Endothelial cell of umbilical vein (primary cell): Measurements from ENCODE around the gene DGAT2. TPM values are rescaled to one million over a fixed set of nuclear protein-coding genes. Genes with fewer than 3 reads are reported as not detected.

Experiments
- BruUV-seq: library from RNA; stranded (reverse); fragments of 400-500 nt; replicated peaks from 2 replicates; lab custom pipeline; 2021; lab: Mats Ljungman, UMichigan
- CTCF ChIA-PET: fragments of 300-600, 350-600 bp; sonication (Branson Sonifier 250); formaldehyde crosslinking; loops from one replicate; lab custom pipeline; 2021; ENCODE audit warnings: antibody characterized with exemption, inconsistent platforms; lab: Charles Lee
- POLR2A ChIA-PET: fragments of 300-600, 350-600 bp; sonication (Branson Sonifier 250); formaldehyde crosslinking; loops from one replicate; lab custom pipeline; 2021; ENCODE audit warnings: antibody characterized with exemption, inconsistent platforms; lab: Charles Lee
- DNase-seq: peaks from one replicate; pipeline ENCODE4 v3.0.0-alpha.2; 2011; ENCODE audit warnings: low read depth, low spot score
- FAIRE-seq: peaks from 2 replicates; lab custom pipeline; 2011; peaks lifted over from hg19 to GRCh38; lab: Jason Lieb, UNC
- H2AFZ ChIP-seq: 2 replicates; pipeline ENCODE4 v1.6.0; 2012; ENCODE audit warnings: low read depth, low read length, control low read depth, inconsistent platforms
- H3K27ac ChIP-seq: 2 replicates; pipeline ENCODE4 v1.5.1; 2011; ENCODE audit warnings: low read depth, mild to moderate bottlenecking, control low read depth, low read length, moderate library complexity; ENCODE audit not compliant: insufficient read depth
- H3K27me3 ChIP-seq, 2 experiments: 2 replicates each; pipeline versions ENCODE4 v1.6.0 to v1.6.1; 2011; ENCODE audit warnings: low read length in 2 of 2, mixed read lengths in 1 of 2; ENCODE audit not compliant: control insufficient read depth in 2 of 2, insufficient read depth in 2 of 2
- H3K36me3 ChIP-seq, 2 experiments: 2 replicates in 1 of 2; 3 replicates in 1 of 2; pipeline ENCODE4 v1.5.1; 2011; ENCODE audit warnings: low read length in 2 of 2, mild to moderate bottlenecking in 1 of 2, moderate library complexity in 1 of 2; ENCODE audit not compliant: control insufficient read depth in 2 of 2, insufficient read depth in 2 of 2; ENCODE audit errors: extremely low read depth in 1 of 2
- H3K4me1 ChIP-seq: 3 replicates; pipeline ENCODE4 v1.5.1; 2011; ENCODE audit warnings: mild to moderate bottlenecking, low read length; ENCODE audit not compliant: control insufficient read depth, insufficient read depth; ENCODE audit errors: extremely low read depth
- H3K4me2 ChIP-seq: 2 replicates; pipeline ENCODE4 v1.6.1; 2011; ENCODE audit warnings: low read length, control low read depth, mixed read lengths; ENCODE audit not compliant: insufficient read depth
- H3K4me3 ChIP-seq, 3 experiments: fragments of 200-600 bp in 1 of 3; sonication (generic), shearing (Covaris generic) in 1 of 3; replicated peaks in 1 of 3; 2 replicates each; pipeline ENCODE4 v1.5.1; 2011 to 2016; ENCODE audit warnings: control low read depth in 3 of 3, low read length in 3 of 3, mild to moderate bottlenecking in 2 of 3, inconsistent platforms in 1 of 3, low read depth in 1 of 3, moderate library complexity in 1 of 3; ENCODE audit not compliant: insufficient read depth in 1 of 3
- H3K79me2 ChIP-seq: 2 replicates; pipeline ENCODE4 v1.6.0; 2012; ENCODE audit warnings: low read length, inconsistent platforms; ENCODE audit not compliant: control insufficient read depth, insufficient read depth
- H3K9ac ChIP-seq: replicated peaks from 2 replicates; pipeline ENCODE3; 2011; ENCODE audit warnings: low read length, control low read depth; ENCODE audit not compliant: insufficient read depth; ENCODE audit errors: extremely low read depth
- H3K9me1 ChIP-seq: replicated peaks from 3 replicates; pipeline ENCODE4 v1.6.0; 2011; ENCODE audit warnings: mild to moderate bottlenecking, low read length; ENCODE audit not compliant: control insufficient read depth, insufficient read depth; ENCODE audit errors: extremely low read depth
- H3K9me3 ChIP-seq: replicated peaks from 2 replicates; pipeline ENCODE4 v1.5.1; 2012; ENCODE audit warnings: low read length, inconsistent platforms; ENCODE audit not compliant: control insufficient read depth, insufficient read depth
- H4K20me1 ChIP-seq: replicated peaks from 2 replicates; pipeline ENCODE3; 2011; ENCODE audit warnings: mild to moderate bottlenecking, low read length; ENCODE audit not compliant: control insufficient read depth, insufficient read depth; ENCODE audit errors: extremely low read depth
- CTCF ChIP-seq, 2 donors: IDR thresholded peaks; 1 replicate in 1 of 2; 2 replicates in 1 of 2; pipeline ENCODE4 v1.5.1; 2011; ENCODE audit warnings: low read length in 2 of 2, mild to moderate bottlenecking in 2 of 2, moderate library complexity in 2 of 2, control low read depth in 1 of 2, inconsistent platforms in 1 of 2, low read depth in 1 of 2; ENCODE audit not compliant: insufficient read depth in 1 of 2; ENCODE audit errors: extremely low read depth in 1 of 2
- EZH2 ChIP-seq: IDR thresholded peaks from 2 replicates; pipeline ENCODE4 v1.6.1; 2012; ENCODE audit warnings: borderline replicate concordance, low read depth, mild to moderate bottlenecking, moderate library complexity, low read length, inconsistent platforms; ENCODE audit not compliant: severe bottlenecking
- FOS ChIP-seq: IDR thresholded peaks from 2 replicates; pipeline ENCODE4 v1.6.1; 2011; ENCODE audit warnings: mild to moderate bottlenecking, low read length, moderate library complexity, borderline replicate concordance; ENCODE audit not compliant: insufficient read depth
- GATA2 ChIP-seq: IDR thresholded peaks from 2 replicates; pipeline ENCODE4 v1.7.0; 2011; ENCODE audit warnings: low read depth, mild to moderate bottlenecking, moderate library complexity, mixed read lengths, low read length; ENCODE audit not compliant: insufficient read length, insufficient read depth
- JUN ChIP-seq: IDR thresholded peaks from 2 replicates; pipeline ENCODE4 v1.6.1; 2011; ENCODE audit warnings: borderline replicate concordance, low read depth; ENCODE audit not compliant: insufficient read length, insufficient read depth
- MYC ChIP-seq: IDR thresholded peaks from one replicate; pipeline ENCODE4 v1.6.1; 2011; ENCODE audit warnings: mild to moderate bottlenecking, low read depth, low read length
- POLR2A ChIP-seq: IDR thresholded peaks from 2 replicates; pipeline ENCODE4 v1.6.1; 2012; ENCODE audit warnings: low read depth, mild to moderate bottlenecking, control low read depth, low read length
- POLR2AphosphoS5 ChIP-seq: IDR thresholded peaks from 2 replicates; pipeline ENCODE4 v1.6.1; 2012; ENCODE audit warnings: low read depth, mild to moderate bottlenecking, control low read depth, low read length, moderate library complexity; ENCODE audit not compliant: insufficient read depth
- dilution Hi-C: fragments of 300-500 bp; cut with MboI; formaldehyde crosslinking; loops from one replicate; pipeline ENCODE4 v1.15.0; 2019; ENCODE audit warnings: low sequenced_read_pairs; ENCODE audit not compliant: extremely low pct_ligation_motif_present
- intact Hi-C: fragments of 100-400 bp; cut with micrococcal nuclease; formaldehyde crosslinking; loops from one replicate; pipeline ENCODE4 v1.10.0; 2022
- polyA plus RNA-seq, 4 experiments: library from polyadenylated mRNA; depleted of rRNA in 3 of 4; stranded (reverse) in 3 of 4; unstranded in 1 of 4; fragments of >200 nt; gene quantifications; 2 replicates each; pipeline versions ENCODE4 v1.2.1 to v1.2.3, GENCODE V29; 2011 to 2012; ENCODE audit warnings: missing spikeins in 1 of 4
- total RNA-seq: library from RNA; stranded (reverse); gene quantifications from 2 replicates; pipeline ENCODE4 v1.2.3, GENCODE V29; 2021
- TF ChIP-seq, protein P1 (sequence below): IDR thresholded peaks from 2 replicates; pipeline ENCODE4 v1.6.1; 2011; ENCODE audit not compliant: insufficient read depth, insufficient read length

The DGAT2 gene
- total and polyA plus RNA-seq, 2 donors (not counting 3 experiments of a cell fraction or from before 2014, with no cell fraction given) = 0.55 to 0.79 TPM

GRCh38 chr11:75781831-75782230 is 13.3 kb downstream of the DGAT2 start:
- CTCF ChIA-PET = interaction anchor here (0.9 kb wide), 1 partner anchor 21 kb away, joined by 3 read pairs; no protein-coding TSS in a partner anchor

GRCh38 chr11:75782540-75783263 is 14.1 kb downstream of the DGAT2 start:
- Histone ChIP-seq H3K27me3 (no peaks in the 10 kb centered on the region), H2AFZ (no peak overlapping the region), H3K4me2 (no peak overlapping the region), H3K36me3 (no peaks in the 10 kb centered on the region), H3K9ac (no peak overlapping the region), H3K4me3 (no peak overlapping the region), H3K79me2 (no peaks in the 10 kb centered on the region), H3K27ac (no peak overlapping the region), H4K20me1 (no peaks in the 10 kb centered on the region), H3K4me1 (peaks cover under 1% of the 10 kb centered on the region), H3K9me1 (no peaks in the 10 kb centered on the region), H3K9me3 (no peaks in the 10 kb centered on the region)
- intact Hi-C loops (no loop called here), dilution Hi-C loops (no loop called here)
- FAIRE-seq = peak; percentile 44
- no TSS peak for BruUV-seq
- POLR2A ChIA-PET = no interaction called here
- CTCF ChIA-PET = interaction anchor here (0.7 kb wide), 1 partner anchor 59 kb away, joined by 3 read pairs; no protein-coding TSS in a partner anchor
- DNase-seq = no peak
- TF ChIP-seq POLR2A = no peak
- TF ChIP-seq JUN = no peak
- TF ChIP-seq CTCF (IDR thresholded peaks at IDR 0.05; ENCODE audit: extremely low read depth in 1 of 2, insufficient read depth in 1 of 2, low read depth in 1 of 2, low read length in 2 of 2) = no peak
- no peak for TF ChIP-seq EZH2
- TF ChIP-seq FOS = no peak
- TF ChIP-seq, protein P1, sequence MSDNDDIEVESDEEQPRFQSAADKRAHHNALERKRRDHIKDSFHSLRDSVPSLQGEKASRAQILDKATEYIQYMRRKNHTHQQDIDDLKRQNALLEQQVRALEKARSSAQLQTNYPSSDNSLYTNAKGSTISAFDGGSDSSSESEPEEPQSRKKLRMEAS = no peak
- no peak for TF ChIP-seq MYC
- TF ChIP-seq POLR2AphosphoS5 = no peak
- TF ChIP-seq GATA2 = no peak

More at GRCh38 chr11:75781831-75782230, 13.3 kb downstream of the DGAT2 start:
- DNase-seq (no peak), FAIRE-seq (no peak)
- Histone ChIP-seq H2AFZ (no peak overlapping the region), H3K36me3 (no peaks in the 10 kb centered on the region), H4K20me1 (no peaks in the 10 kb centered on the region), H3K9ac (no peak overlapping the region), H3K9me1 (no peaks in the 10 kb centered on the region), H3K27ac (no peak overlapping the region), H3K27me3 (no peaks in the 10 kb centered on the region), H3K4me3 (no peak overlapping the region), H3K4me2 (no peak overlapping the region), H3K9me3 (no peaks in the 10 kb centered on the region), H3K79me2 (no peaks in the 10 kb centered on the region), H3K4me1 (peaks cover 9% of the 10 kb centered on the region)
- TF ChIP-seq POLR2AphosphoS5 = no peak
- TF ChIP-seq EZH2 = no peak
- no peak for TF ChIP-seq POLR2A
- no peak for TF ChIP-seq MYC
- no peak for TF ChIP-seq JUN
- TF ChIP-seq, protein P1 = no peak
- no peak for TF ChIP-seq GATA2
- dilution Hi-C loops (no loop called here), intact Hi-C loops (no loop called here)
- no TSS peak for BruUV-seq
- POLR2A ChIA-PET = no interaction called here
